Measurements from ENCODE around the gene NUDCD3.

NUDCD3 gene

DNA sequence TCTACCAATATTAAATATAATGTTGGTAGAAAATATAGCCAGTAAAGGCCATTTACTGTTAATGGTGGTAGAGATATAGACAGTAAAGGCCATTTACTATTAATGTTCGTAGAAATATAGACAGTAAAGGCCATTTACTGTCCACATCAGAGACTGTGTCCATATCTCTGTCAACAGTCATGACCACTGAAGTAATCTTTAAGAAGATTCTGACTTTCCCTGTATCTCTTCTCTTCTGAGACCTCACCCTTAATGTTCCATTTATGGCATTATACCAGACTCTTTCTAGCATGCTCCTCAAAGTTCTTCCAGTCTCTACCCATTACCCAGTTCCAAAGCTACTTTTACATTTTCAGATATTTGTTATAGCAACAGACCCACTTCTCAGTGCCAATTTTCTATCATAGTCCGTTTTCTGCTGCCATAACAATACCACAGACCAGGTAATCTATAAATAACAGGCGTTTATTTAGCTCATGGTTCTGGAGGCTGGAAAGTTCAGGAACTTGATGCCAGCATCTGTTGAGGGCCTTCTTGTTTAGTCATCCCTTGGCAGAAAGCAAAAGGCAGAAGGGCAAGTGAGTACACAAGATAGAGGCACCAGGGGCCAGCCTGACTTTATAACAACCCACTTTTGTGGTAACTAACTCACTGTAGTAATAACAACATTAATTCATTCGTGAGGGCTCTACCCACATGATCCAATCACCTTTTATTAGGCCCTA is 7.9 kb upstream of the NUDCD3 start:
- Histone ChIP-seq H3K4me3 (ENCODE audit: low read depth in 1 of 5, low read length in 5 of 5) (no peak overlapping the region), H3K9ac (ENCODE audit: low read length in 5 of 5) (no peak overlapping the region), H3K36me3 (ENCODE audit: control insufficient read depth in 5 of 5, insufficient read depth in 5 of 5, low read length in 5 of 5) (no peaks in the 10 kb centered on the region), H3K4me1 (ENCODE audit: control insufficient read depth in 5 of 5, insufficient read depth in 5 of 5, low read length in 5 of 5) (peaks cover 0 to 2% (median 0%) of the 10 kb centered on the region in 5 donors), H3K27ac (ENCODE audit: low read depth, low read length) (no peak overlapping the region), H3K9me3 (ENCODE audit: control insufficient read depth in 5 of 5, low read length in 5 of 5) (no peaks in the 10 kb centered on the region), H3K27me3 (ENCODE audit: control insufficient read depth in 5 of 5, insufficient read depth in 4 of 5, low read length in 5 of 5) (peaks cover 0 to 2% (median 0%) of the 10 kb centered on the region in 5 donors)

DNA sequence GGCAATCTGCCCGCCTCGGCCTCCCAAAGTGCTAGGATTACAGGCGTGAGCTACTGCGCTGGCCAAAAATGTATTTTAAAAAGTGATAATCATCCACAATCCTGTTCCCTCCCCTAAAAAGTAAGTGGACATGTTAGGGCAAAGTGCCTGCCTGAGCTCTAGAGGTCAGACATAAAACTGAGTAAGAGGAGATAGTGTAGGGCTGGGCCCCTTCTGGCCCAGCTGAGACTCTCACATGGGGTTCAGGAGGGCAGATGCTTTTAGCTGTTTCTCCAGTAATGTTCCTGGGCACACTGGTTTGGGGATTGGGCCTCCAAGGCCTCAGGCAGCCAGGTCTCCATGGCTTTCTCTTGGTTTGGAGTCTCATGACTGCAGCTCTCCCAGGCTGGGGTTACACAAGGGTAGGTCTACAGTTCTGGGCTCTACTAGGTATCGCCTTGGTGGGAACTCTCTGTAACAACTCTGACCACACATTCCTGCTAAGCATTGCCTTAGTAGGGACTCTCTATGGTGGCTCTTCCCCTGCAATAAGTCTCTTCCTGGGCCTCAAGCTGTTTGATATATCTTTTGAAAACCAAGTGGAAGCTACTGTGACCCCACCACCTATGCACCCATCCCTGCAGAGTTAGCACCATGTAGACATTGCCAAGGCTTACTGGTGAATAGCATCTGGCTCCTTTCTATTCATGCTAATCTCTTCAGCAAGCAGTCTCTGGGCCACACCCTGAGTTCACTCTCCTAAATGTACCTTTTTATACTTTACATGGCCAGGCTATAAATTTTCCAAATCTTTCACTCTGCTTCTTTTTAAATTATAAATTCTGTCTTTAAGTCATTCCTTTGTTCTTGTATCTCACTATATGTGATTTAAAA is 6.9 kb upstream of the NUDCD3 start:
- Histone ChIP-seq H3K36me3 (ENCODE audit: control insufficient read depth in 5 of 5, insufficient read depth in 5 of 5, low read length in 5 of 5) (no peaks in the 10 kb centered on the region), H3K27ac (ENCODE audit: low read depth, low read length) (no peak overlapping the region), H3K4me3 (ENCODE audit: low read depth in 1 of 5, low read length in 5 of 5) (no peak overlapping the region), H3K9ac (ENCODE audit: low read length in 5 of 5) (no peak overlapping the region), H3K9me3 (ENCODE audit: control insufficient read depth in 5 of 5, low read length in 5 of 5) (no peaks in the 10 kb centered on the region), H3K27me3 (ENCODE audit: control insufficient read depth in 5 of 5, insufficient read depth in 4 of 5, low read length in 5 of 5) (peaks cover 0 to 2% (median 0%) of the 10 kb centered on the region in 5 donors), H3K4me1 (ENCODE audit: control insufficient read depth in 5 of 5, insufficient read depth in 5 of 5, low read length in 5 of 5) (peaks cover 0 to 2% (median 0%) of the 10 kb centered on the region in 5 donors)

DNA sequence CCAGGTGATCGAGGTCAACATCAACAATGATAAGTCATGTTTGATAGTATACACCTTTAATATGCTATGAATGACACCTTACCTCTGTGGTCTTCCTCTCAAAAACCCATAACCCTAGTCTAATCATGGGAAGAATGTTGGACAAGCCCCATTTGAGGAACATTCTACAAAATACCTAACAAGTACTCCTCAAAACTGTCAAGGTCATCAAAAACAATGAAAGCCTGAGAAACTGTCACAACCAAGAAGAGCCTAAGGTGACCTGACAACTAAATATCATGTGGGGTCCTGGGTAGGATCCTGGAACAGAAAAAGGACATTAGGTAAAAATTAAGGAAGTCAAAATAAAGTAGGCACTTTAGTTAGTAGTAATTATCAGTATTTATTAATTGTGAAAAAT is 5.9 kb upstream of the NUDCD3 start:
- Histone ChIP-seq H3K4me1 (ENCODE audit: control insufficient read depth in 5 of 5, insufficient read depth in 5 of 5, low read length in 5 of 5) (peaks cover 0 to 2% (median 0%) of the 10 kb centered on the region in 5 donors), H3K27ac (ENCODE audit: low read depth, low read length) (no peak overlapping the region), H3K27me3 (ENCODE audit: control insufficient read depth in 5 of 5, insufficient read depth in 4 of 5, low read length in 5 of 5) (peaks cover 0 to 2% (median 0%) of the 10 kb centered on the region in 5 donors), H3K9ac (ENCODE audit: low read length in 5 of 5) (no peak overlapping the region), H3K9me3 (ENCODE audit: control insufficient read depth in 5 of 5, low read length in 5 of 5) (no peaks in the 10 kb centered on the region), H3K36me3 (ENCODE audit: control insufficient read depth in 5 of 5, insufficient read depth in 5 of 5, low read length in 5 of 5) (no peaks in the 10 kb centered on the region), H3K4me3 (ENCODE audit: low read depth in 1 of 5, low read length in 5 of 5) (no peak overlapping the region)

- no peaks in the 10 kb centered on the region for H3K9me3 ChIP-seq (ENCODE audit: control insufficient read depth in 5 of 5, low read length in 5 of 5)
- no peak overlapping the region for H3K27ac ChIP-seq (ENCODE audit: low read depth, low read length)
- H3K4me1 ChIP-seq (ENCODE audit: control insufficient read depth in 5 of 5, insufficient read depth in 5 of 5, low read length in 5 of 5) = peaks cover 2 to 10% (median 6%) of the 10 kb centered on the region in 5 donors
- peaks cover 0 to 2% (median 0%) of the 10 kb centered on the region in 5 donors for H3K27me3 ChIP-seq (ENCODE audit: control insufficient read depth in 5 of 5, insufficient read depth in 4 of 5, low read length in 5 of 5)
- no peaks in the 10 kb centered on the region for H3K36me3 ChIP-seq (ENCODE audit: control insufficient read depth in 5 of 5, insufficient read depth in 5 of 5, low read length in 5 of 5)
- no peak overlapping the region for H3K4me3 ChIP-seq (ENCODE audit: low read depth in 1 of 5, low read length in 5 of 5)
- H3K9ac ChIP-seq (ENCODE audit: low read length in 5 of 5) = no peak overlapping the region
Observed at GRCh38 chr7:44494960-44495359, 4.5 kb upstream of the NUDCD3 start.

GRCh38 chr7:44491229-44491628 is 771 bp upstream of the NUDCD3 start:
- Histone ChIP-seq H3K4me1 (ENCODE audit: control insufficient read depth in 5 of 5, insufficient read depth in 5 of 5, low read length in 5 of 5) (peaks cover 6 to 38% (median 35%) of the 10 kb centered on the region in 5 donors), H3K36me3 (ENCODE audit: control insufficient read depth in 5 of 5, insufficient read depth in 5 of 5, low read length in 5 of 5) (no peaks in the 10 kb centered on the region), H3K9me3 (ENCODE audit: control insufficient read depth in 5 of 5, low read length in 5 of 5) (no peaks in the 10 kb centered on the region), H3K27me3 (ENCODE audit: control insufficient read depth in 5 of 5, insufficient read depth in 4 of 5, low read length in 5 of 5) (peaks cover 0 to 2% (median 0%) of the 10 kb centered on the region in 5 donors), H3K9ac (ENCODE audit: low read length in 5 of 5) (peak overlapping the region in 4 of 5 donors; percentile 57 to 97 (median 96)), H3K4me3 (ENCODE audit: low read depth in 1 of 5, low read length in 5 of 5) (peak overlapping the region; percentile 88 to 99 (median 94)), H3K27ac (ENCODE audit: low read depth, low read length) (peak overlapping the region; percentile 98)

DNA sequence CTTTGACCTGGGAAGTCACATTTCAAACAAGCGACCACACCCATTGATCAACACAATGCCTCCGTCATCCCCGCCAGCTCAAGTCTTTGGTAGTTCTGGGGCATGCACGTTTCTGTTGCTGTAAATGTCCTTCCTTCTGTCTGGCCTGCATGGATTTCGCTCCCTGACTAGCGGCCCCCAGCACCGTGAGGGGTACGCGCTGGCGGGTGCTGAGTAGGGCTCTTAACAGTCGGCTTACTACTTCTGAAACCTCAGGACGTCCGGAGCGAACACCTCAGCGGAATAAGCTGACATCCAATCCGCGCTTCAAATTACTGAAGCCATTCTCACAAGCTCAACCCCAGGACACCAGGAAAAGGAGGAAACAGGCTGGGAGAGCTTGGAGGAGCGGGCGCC is 505 bp downstream of the NUDCD3 start:
- Histone ChIP-seq H3K4me3 (ENCODE audit: low read depth in 1 of 5, low read length in 5 of 5) (peak overlapping the region; percentile 88 to 99 (median 94)), H3K27me3 (ENCODE audit: control insufficient read depth in 5 of 5, insufficient read depth in 4 of 5, low read length in 5 of 5) (peaks cover 0 to 2% (median 0%) of the 10 kb centered on the region in 5 donors), H3K27ac (ENCODE audit: low read depth, low read length) (peak overlapping the region; percentile 98), H3K4me1 (ENCODE audit: control insufficient read depth in 5 of 5, insufficient read depth in 5 of 5, low read length in 5 of 5) (peaks cover 6 to 47% (median 43%) of the 10 kb centered on the region in 5 donors), H3K36me3 (ENCODE audit: control insufficient read depth in 5 of 5, insufficient read depth in 5 of 5, low read length in 5 of 5) (peaks cover 0 to 3% (median 1%) of the 10 kb centered on the region in 5 donors), H3K9ac (ENCODE audit: low read length in 5 of 5) (peak overlapping the region; percentile 2 to 97 (median 95)), H3K9me3 (ENCODE audit: control insufficient read depth in 5 of 5, low read length in 5 of 5) (no peaks in the 10 kb centered on the region)

- peaks cover 8 to 13% (median 11%) of the 10 kb centered on the region in 5 donors for H3K36me3 ChIP-seq (ENCODE audit: control insufficient read depth in 5 of 5, insufficient read depth in 5 of 5, low read length in 5 of 5)
- H3K4me3 ChIP-seq (ENCODE audit: low read depth in 1 of 5, low read length in 5 of 5) = peak overlapping the region in 4 of 5 donors; percentile 88 to 99 (median 95)
- peak overlapping the region in 3 of 5 donors; percentile 95 to 97 (median 97) for H3K9ac ChIP-seq (ENCODE audit: low read length in 5 of 5)
- no peaks in the 10 kb centered on the region for H3K9me3 ChIP-seq (ENCODE audit: control insufficient read depth in 5 of 5, low read length in 5 of 5)
- H3K27ac ChIP-seq (ENCODE audit: low read depth, low read length) = no peak overlapping the region
- H3K4me1 ChIP-seq (ENCODE audit: control insufficient read depth in 5 of 5, insufficient read depth in 5 of 5, low read length in 5 of 5) = peaks cover 9 to 54% (median 49%) of the 10 kb centered on the region in 5 donors
- no peaks in the 10 kb centered on the region for H3K27me3 ChIP-seq (ENCODE audit: control insufficient read depth in 5 of 5, insufficient read depth in 4 of 5, low read length in 5 of 5)
Observed at GRCh38 chr7:44488955-44489354, 1.5 kb downstream of the NUDCD3 start.

DNA sequence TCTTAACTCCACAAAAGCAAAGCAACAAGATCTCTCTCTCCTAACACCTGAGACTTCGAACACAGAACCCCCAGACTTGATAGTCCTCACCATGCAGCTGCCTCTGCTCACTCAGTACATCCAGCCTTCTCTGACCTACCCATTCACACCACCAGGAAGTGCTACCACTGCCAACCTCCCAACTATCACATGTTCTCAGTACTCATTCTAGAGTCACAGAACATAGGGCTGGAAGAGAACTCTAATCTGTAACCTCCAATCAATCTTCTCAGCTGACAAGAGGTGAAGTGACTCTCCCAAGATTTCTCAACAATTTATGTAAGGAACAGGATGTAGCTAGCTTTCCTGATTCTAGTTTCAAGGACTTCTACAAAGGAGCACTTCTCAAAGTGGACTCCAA is 3.8 kb downstream of the NUDCD3 start:
- H3K9me3 ChIP-seq (ENCODE audit: control insufficient read depth in 5 of 5, low read length in 5 of 5) = peaks cover 0 to 4% (median 0%) of the 10 kb centered on the region in 5 donors
- peaks cover 26 to 34% (median 33%) of the 10 kb centered on the region in 5 donors for H3K36me3 ChIP-seq (ENCODE audit: control insufficient read depth in 5 of 5, insufficient read depth in 5 of 5, low read length in 5 of 5)
- peaks cover 7 to 54% (median 49%) of the 10 kb centered on the region in 5 donors for H3K4me1 ChIP-seq (ENCODE audit: control insufficient read depth in 5 of 5, insufficient read depth in 5 of 5, low read length in 5 of 5)
- H3K27ac ChIP-seq (ENCODE audit: low read depth, low read length) = no peak overlapping the region
- no peak overlapping the region for H3K9ac ChIP-seq (ENCODE audit: low read length in 5 of 5)
- H3K27me3 ChIP-seq (ENCODE audit: control insufficient read depth in 5 of 5, insufficient read depth in 4 of 5, low read length in 5 of 5) = no peaks in the 10 kb centered on the region
- H3K4me3 ChIP-seq (ENCODE audit: low read depth in 1 of 5, low read length in 5 of 5) = no peak overlapping the region

DNA sequence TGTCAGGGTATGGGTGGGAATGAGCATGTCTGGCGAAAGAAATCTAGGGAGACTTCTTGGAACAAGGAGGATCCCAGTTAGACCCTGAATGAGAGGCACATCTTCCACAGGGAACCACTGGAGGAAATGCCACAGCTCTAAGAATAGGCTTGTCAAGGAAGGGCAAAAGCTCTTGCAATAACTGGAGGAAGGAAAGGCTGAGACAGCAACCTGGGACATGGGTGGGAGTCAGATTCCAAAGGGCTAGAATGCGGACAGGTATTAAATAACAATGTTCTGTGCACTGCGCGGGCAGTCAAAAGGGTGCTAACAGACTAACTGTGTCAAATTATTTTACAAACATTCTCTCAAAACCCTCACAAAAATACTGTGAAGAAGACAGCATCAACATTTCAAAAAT is 4.5 kb downstream of the NUDCD3 start:
- Histone ChIP-seq H3K27ac (ENCODE audit: low read depth, low read length) (peak overlapping the region; percentile 1), H3K27me3 (ENCODE audit: control insufficient read depth in 5 of 5, insufficient read depth in 4 of 5, low read length in 5 of 5) (no peaks in the 10 kb centered on the region), H3K9me3 (ENCODE audit: control insufficient read depth in 5 of 5, low read length in 5 of 5) (peaks cover 0 to 4% (median 0%) of the 10 kb centered on the region in 5 donors), H3K9ac (ENCODE audit: low read length in 5 of 5) (peak overlapping the region in 1 of 5 donors; percentile 18), H3K4me3 (ENCODE audit: low read depth in 1 of 5, low read length in 5 of 5) (no peak overlapping the region), H3K36me3 (ENCODE audit: control insufficient read depth in 5 of 5, insufficient read depth in 5 of 5, low read length in 5 of 5) (peaks cover 30 to 41% (median 40%) of the 10 kb centered on the region in 5 donors), H3K4me1 (ENCODE audit: control insufficient read depth in 5 of 5, insufficient read depth in 5 of 5, low read length in 5 of 5) (peaks cover 7 to 50% (median 46%) of the 10 kb centered on the region in 5 donors)

All from subcutaneous abdominal adipose tissue (tissue), 5 donors.